Ascending aorta (tissue), 2 donors: Measurements from ENCODE around the gene CLASRP. TPM values are rescaled to one million over a fixed set of nuclear protein-coding genes. Genes with fewer than 3 reads are reported as not detected.

Experiments
- DNase-seq, 2 donors: peaks; one replicate each; pipeline ENCODE4 v3.0.0-alpha.2; 2019; ENCODE audit warnings: low spot score in 2 of 2
- H3K27ac ChIP-seq, 2 donors: fragments of 200-600 bp; sonication (generic); one replicate each; pipeline ENCODE4 v1.5.1; 2016 to 2017; ENCODE audit warnings: mild to moderate bottlenecking in 1 of 2
- H3K27me3 ChIP-seq: fragments of 200-600 bp; sonication (generic); one replicate; pipeline ENCODE4 v1.5.1; 2017
- H3K36me3 ChIP-seq, 2 donors: fragments of 200-600 bp; sonication (generic); one replicate each; pipeline ENCODE4 v1.5.1; 2016
- H3K4me1 ChIP-seq, 2 donors: fragments of 200-600 bp; sonication (generic); one replicate each; pipeline ENCODE4 v1.5.1; 2016 to 2017; ENCODE audit warnings: mild to moderate bottlenecking in 1 of 2
- H3K4me3 ChIP-seq, 2 donors: fragments of 200-600 bp; sonication (generic); one replicate each; pipeline ENCODE4 v1.5.1; 2016 to 2017; ENCODE audit warnings: mild to moderate bottlenecking in 1 of 2
- H3K9me3 ChIP-seq, 2 donors: fragments of 200-600 bp; sonication (generic); one replicate each; pipeline ENCODE4 v1.5.1; 2016
- intact Hi-C: fragments of 100-400 bp; cut with DNase I; formaldehyde crosslinking; loops from one replicate; pipeline ENCODE4 v1.15.1; 2023
- total RNA-seq: library from RNA; depleted of rRNA; stranded (reverse); fragments of >200 nt; gene quantifications from one replicate; pipeline ENCODE4 v1.1.0, GENCODE V29; 2016
- TF ChIP-seq, protein P1 (sequence below), 3 experiments: fragments of 200-600 bp in 2 of 3; fragments of 450-650 bp in 1 of 3; sonication (generic) in 2 of 3; IDR thresholded peaks; one replicate each; pipeline ENCODE4 v1.5.1; 2016 to 2019; ENCODE audit warnings: antibody characterized with exemption in 3 of 3, mild to moderate bottlenecking in 1 of 3, moderate library complexity in 1 of 3

Gene CLASRP
- total RNA-seq, 1 donor from 2014 or later: 103 TPM

GRCh38 chr19:45047188-45047797 is 8.4 kb downstream of the CLASRP start:
- Histone ChIP-seq H3K27me3 (no peaks in the 10 kb centered on the region), H3K4me3 (no peak overlapping the region), H3K4me1 (peaks cover 0 to 2% of the 10 kb centered on the region in 2 donors), H3K36me3 (peaks cover 37 to 53% of the 10 kb centered on the region in 2 donors), H3K27ac (no peak overlapping the region), H3K9me3 (no peaks in the 10 kb centered on the region)
- DNase-seq: no peak
- intact Hi-C loops: no loop called here
- TF ChIP-seq, protein P1, sequence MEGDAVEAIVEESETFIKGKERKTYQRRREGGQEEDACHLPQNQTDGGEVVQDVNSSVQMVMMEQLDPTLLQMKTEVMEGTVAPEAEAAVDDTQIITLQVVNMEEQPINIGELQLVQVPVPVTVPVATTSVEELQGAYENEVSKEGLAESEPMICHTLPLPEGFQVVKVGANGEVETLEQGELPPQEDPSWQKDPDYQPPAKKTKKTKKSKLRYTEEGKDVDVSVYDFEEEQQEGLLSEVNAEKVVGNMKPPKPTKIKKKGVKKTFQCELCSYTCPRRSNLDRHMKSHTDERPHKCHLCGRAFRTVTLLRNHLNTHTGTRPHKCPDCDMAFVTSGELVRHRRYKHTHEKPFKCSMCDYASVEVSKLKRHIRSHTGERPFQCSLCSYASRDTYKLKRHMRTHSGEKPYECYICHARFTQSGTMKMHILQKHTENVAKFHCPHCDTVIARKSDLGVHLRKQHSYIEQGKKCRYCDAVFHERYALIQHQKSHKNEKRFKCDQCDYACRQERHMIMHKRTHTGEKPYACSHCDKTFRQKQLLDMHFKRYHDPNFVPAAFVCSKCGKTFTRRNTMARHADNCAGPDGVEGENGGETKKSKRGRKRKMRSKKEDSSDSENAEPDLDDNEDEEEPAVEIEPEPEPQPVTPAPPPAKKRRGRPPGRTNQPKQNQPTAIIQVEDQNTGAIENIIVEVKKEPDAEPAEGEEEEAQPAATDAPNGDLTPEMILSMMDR (IDR thresholded peaks at IDR 0.05): no peak

DNA sequence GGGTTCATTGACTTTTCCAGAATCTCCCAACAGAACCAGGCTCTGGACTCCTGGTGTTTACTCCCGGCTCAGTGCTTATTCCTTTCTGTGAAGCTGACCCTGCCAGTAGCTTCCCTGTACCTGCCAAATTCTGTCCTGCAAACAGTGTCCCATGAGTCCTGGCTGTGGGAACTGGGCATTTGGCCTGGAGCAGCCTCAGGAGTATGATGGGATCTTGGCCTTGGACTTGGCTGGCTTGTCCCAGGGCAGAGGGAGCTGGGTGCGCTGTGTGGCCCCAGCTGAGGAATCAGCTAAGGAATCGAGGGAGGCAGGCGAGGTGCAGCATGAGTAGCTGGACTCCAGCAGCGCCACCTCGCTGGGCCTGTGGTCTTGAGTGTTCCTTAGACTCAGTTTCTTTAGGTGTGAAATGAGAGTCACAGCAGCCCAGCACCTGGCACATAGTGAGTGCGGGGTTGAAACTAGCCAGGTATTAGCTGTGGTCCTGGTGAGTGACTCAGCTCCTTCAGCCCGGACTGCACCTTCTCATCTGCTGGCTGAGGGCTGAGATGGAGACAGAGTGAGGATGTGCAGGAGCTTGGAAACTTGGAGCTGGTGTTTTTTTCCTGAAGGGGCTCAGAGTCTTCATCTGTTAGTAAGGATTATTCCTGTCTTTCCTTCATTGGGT is 10.4 kb downstream of the CLASRP start:
- no peaks in the 10 kb centered on the region for H3K27me3 ChIP-seq
- DNase-seq: no peak
- no peak overlapping the region for H3K4me3 ChIP-seq
- peaks cover 0 to 2% of the 10 kb centered on the region in 2 donors for H3K4me1 ChIP-seq
- intact Hi-C loops: no loop called here
- TF ChIP-seq, protein P1 (IDR thresholded peaks at IDR 0.05): no peak
- peaks cover 37 to 53% of the 10 kb centered on the region in 2 donors for H3K36me3 ChIP-seq
- no peaks in the 10 kb centered on the region for H3K9me3 ChIP-seq
- H3K27ac ChIP-seq: no peak overlapping the region

- intact Hi-C loops: no loop called here
- TF ChIP-seq, protein P1 (IDR thresholded peaks at IDR 0.05): no peak
- H3K9me3 ChIP-seq: no peaks in the 10 kb centered on the region
- no peak overlapping the region for H3K4me3 ChIP-seq
- DNase-seq: no peak
- H3K4me1 ChIP-seq: peaks cover 0 to 2% of the 10 kb centered on the region in 2 donors
- H3K27me3 ChIP-seq: no peaks in the 10 kb centered on the region
- H3K36me3 ChIP-seq: peaks cover 37 to 53% of the 10 kb centered on the region in 2 donors
- no peak overlapping the region for H3K27ac ChIP-seq
Observed at GRCh38 chr19:45050036-45050435, 11.2 kb downstream of the CLASRP start.

DNA sequence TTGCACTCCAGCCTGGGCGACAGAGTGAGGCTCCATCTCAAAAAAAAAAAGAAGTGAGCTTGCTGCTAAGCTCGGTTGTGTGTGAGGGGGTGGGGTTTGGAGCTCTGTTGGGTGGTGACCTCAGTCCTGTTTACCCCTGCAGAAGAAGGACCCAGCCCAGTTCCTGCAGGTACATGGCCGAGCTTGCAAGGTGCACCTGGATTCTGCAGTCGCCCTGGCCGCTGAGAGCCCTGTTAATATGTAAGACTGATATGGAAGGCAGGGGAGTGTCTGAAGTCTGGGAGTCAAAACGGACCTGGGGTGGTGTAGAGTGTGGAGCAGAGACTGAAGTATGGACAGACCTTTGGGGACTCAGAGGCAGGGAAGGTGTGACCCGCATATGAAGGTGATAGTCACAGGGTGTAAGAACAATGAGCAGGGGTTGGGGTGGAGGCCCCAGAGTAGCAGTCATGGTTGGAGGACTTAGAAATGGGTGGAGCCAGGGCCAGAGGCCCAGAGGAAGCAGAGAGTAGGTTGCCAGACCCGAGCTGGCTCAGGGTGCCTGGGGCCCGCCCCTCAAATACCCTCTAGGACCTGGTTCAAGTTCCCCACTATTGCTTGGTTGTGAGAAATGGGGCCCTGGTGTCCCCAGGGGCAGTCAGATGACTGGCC is 13.2 kb downstream of the CLASRP start:
- intact Hi-C loops: no loop called here
- Histone ChIP-seq H3K4me1 (peaks cover 0 to 2% of the 10 kb centered on the region in 2 donors), H3K27me3 (no peaks in the 10 kb centered on the region), H3K4me3 (no peak overlapping the region), H3K36me3 (peaks cover 49 to 54% of the 10 kb centered on the region in 2 donors), H3K9me3 (no peaks in the 10 kb centered on the region), H3K27ac (no peak overlapping the region)
- TF ChIP-seq, protein P1 (IDR thresholded peaks at IDR 0.05): no peak
- no peak for DNase-seq

- no peaks in the 10 kb centered on the region for H3K9me3 ChIP-seq
- no peak for DNase-seq
- H3K4me3 ChIP-seq: no peak overlapping the region
- H3K36me3 ChIP-seq: peaks cover 96 to 100% of the 10 kb centered on the region in 2 donors
- intact Hi-C loops: no loop called here
- no peaks in the 10 kb centered on the region for H3K27me3 ChIP-seq
- H3K4me1 ChIP-seq: no peaks in the 10 kb centered on the region
- TF ChIP-seq, protein P1 (IDR thresholded peaks at IDR 0.05): no peak
- H3K27ac ChIP-seq: no peak overlapping the region
Observed at GRCh38 chr19:45056831-45057230, 18.0 kb downstream of the CLASRP start.
